GM12873 (cell line): ENCODE data around the gene CHIC2.

Experiments used
- CTCF ChIP-seq: IDR thresholded peaks from 2 replicates; pipeline ENCODE4 v1.5.1; 2012; ENCODE audit warnings: low read depth, mild to moderate bottlenecking, moderate library complexity, low read length, control low read depth; ENCODE audit not compliant: insufficient read depth; ENCODE audit errors: missing control alignments

Gene CHIC2

GRCh38 chr4:54056360-54056759 lies 8.0 kb downstream of the CHIC2 start:
- TF ChIP-seq CTCF = no peak

- TF ChIP-seq CTCF = no peak
Observed at GRCh38 chr4:54055494-54055893, 8.9 kb downstream of the CHIC2 start.

- TF ChIP-seq CTCF = no peak
Observed at GRCh38 chr4:54054501-54054900, 9.9 kb downstream of the CHIC2 start.

GRCh38 chr4:54050214-54050904 lies 14.0 kb downstream of the CHIC2 start:
- TF ChIP-seq CTCF = no peak

GRCh38 chr4:54041933-54042332 lies 22.5 kb downstream of the CHIC2 start:
- TF ChIP-seq CTCF = no peak

- no peak for TF ChIP-seq CTCF
Observed at GRCh38 chr4:54041100-54041499, 23.3 kb downstream of the CHIC2 start.

GRCh38 chr4:54038056-54038455 lies 26.3 kb downstream of the CHIC2 start:
- TF ChIP-seq CTCF = no peak

GRCh38 chr4:54036184-54036583 lies 28.2 kb downstream of the CHIC2 start:
- TF ChIP-seq CTCF = no peak
